GM19468 (cell line): ENCODE data around the gene RASA4.
"Not testable (repeated sequence)": the region's sequence is repeated elsewhere in the genome, so short reads cannot be mapped to it uniquely, and the experiment has no call there.

ENCODE experiments used
- ATAC-seq: cut with Tn5 transposase; IDR thresholded peaks from one replicate; pipeline ENCODE4 v1.9.1; 2021; ENCODE audit warnings: mild to moderate bottlenecking, moderate library complexity, moderate number of reproducible peaks; ENCODE audit not compliant: unreplicated experiment; ENCODE audit errors: extremely low read depth

RASA4 gene

DNA sequence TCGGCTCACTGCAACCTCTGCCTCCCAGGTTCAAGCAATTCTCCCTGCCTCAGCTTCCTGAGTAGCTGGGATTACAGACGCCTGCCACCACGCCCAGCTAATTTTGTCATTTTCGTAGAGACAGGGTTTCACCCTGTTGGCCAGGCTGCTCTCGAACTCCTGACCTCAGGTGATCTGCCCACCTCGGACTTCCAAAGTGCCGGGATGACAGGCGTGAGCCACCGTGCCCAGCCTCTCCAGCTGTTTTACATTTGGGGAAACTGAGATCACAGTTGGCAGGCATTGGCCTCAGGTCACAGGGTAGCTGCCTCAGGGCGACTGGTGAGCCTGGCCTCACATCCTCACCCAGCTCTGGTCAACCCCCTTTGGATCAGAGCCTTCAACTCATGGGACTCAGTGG is 6.8 kb downstream of the RASA4 start:
- not testable (repeated sequence) for ATAC-seq

GRCh38 chr7:102606848-102607247 is 9.7 kb downstream of the RASA4 start:
- ATAC-seq = not testable (repeated sequence)

DNA sequence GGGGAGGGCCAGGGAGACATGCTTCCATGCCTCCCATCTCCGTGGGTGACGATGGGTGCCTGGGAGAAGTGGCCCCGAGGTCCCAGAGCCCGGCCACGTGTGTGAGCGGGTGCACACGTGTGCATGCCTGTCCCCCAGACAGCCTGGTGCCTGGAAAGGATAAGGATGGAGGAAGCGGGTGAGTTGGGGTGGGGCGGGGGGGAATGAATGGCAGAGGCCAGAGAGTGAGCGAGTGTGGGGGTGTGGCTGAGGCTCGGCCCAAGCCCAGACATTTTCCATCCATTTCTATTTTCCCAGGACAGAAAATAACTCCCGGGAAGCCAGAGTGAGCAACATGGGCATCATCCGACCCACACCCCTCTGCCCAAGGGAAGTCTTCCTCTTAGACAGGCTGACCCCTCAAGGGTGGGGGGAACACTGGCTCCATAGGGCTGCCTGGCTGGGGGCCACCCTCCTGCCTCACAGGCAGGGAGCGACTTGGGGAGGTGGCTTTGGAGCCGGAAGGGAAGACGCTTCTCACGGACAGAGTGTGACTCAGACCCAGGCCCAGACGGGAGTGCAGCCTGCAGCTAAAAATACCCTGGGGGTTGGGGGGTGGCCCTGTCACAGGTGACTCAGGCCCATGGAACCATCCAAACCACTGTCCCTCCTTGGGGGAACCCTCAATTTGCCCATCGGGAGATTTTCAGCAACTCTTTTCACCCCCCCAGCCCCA is 12.0 kb downstream of the RASA4 start:
- ATAC-seq = not testable (repeated sequence)

- ATAC-seq = not testable (repeated sequence)
Observed at GRCh38 chr7:102602317-102602716, 14.2 kb downstream of the RASA4 start.

- ATAC-seq = not testable (repeated sequence)
Observed at GRCh38 chr7:102599699-102600098, 16.9 kb downstream of the RASA4 start.

DNA sequence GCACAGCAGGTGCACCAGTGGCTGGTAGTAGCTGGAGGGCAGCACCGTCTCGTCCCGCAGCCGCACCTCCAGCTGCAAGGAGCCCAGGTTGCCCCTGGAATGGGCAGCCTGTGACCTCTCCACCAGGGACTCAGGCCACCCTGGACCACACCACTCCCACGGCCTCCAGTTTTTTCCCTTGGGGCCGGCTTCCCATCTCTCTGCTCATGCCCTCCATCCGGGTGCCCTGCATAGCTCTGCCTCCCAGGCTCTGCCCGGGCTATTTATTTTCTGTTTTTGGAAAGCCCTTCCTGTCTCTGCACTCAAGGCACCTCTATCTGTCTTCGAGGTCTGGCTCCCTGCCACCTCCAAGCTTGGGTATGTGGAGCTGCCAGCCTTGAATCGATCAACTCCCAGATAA is 20.5 kb downstream of the RASA4 start:
- ATAC-seq = not testable (repeated sequence)

DNA sequence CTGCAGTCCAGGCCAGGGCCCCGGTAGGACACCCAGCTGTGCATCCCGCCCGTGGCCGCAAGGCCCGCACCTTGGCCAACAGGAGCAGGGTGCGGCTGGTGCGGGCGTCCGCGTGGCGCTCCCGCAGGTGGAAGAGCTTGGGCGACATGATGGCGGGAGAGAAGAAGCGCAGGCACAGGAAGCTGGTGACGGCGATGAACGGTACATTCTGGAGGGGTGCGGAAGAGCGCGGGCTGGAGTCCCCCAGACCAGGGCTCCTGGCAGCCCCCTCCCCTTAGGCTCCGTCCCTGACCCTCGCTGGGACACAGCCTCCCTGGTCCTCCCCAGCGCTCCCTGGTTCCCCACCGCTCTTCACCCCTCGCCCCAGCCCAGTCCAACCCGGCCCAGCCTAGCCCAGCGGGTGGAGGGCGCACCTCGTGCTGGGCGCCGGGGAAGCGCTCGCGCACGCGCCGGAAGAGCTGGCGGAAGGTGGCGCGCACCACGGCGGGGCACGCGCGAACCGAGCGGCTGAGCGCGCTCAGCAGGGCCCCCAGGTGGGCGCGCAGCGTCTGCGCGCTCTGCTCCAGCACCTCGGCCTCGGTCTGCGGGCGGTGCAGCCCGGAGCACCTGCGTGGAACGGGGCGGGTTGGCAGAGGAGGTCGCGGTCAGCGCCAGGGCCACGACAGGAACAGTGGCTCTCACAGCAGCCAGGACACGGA is 22.8 kb downstream of the RASA4 start:
- ATAC-seq = peak; percentile 63

DNA sequence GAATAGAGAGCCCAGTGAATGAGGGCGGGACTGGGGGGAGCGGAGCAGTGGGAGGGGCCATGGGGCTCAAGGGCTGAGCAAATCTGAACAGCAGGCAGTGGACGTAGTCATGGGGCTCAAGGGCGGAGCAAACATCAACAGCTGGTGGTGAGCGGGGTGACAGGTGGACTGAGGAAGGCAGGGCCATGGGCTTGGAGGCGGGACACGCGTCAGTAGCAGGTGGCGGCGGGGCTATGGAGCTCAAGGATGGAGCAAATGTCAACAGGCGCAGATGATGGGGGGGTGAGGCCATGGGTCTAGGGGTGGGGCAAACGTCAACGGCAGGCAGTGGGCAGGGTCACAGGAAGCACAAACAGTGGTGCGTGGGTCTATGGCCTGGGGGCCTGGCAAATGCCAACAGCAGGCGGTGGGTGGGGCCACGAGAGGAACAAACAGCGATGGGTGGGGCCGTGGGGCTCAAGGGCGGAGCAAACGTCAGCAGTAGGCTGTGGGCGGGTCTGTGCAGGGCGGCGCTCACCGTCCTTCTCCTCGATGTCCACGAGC is 24.0 kb downstream of the RASA4 start:
- ATAC-seq = not testable (repeated sequence)

DNA sequence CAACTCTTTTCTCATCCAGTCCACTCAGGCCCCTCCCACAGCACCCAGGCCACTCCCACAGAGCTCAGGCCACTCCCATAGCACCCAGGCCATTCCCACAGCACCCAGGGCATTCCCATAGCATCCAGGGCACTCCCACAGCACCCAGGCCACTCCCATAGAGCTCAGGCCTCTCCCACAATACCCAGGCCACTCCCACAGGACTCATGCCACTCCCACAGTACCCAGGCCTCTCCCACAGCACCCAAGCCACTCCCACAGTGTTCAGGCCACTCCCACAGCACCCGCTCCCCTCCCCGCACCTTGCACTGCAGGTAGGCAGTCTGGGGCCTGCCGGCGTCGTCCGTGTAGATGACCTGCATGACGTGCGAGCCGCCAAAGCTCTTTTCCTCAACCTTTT is 26.7 kb downstream of the RASA4 start:
- ATAC-seq = not testable (repeated sequence)

DNA sequence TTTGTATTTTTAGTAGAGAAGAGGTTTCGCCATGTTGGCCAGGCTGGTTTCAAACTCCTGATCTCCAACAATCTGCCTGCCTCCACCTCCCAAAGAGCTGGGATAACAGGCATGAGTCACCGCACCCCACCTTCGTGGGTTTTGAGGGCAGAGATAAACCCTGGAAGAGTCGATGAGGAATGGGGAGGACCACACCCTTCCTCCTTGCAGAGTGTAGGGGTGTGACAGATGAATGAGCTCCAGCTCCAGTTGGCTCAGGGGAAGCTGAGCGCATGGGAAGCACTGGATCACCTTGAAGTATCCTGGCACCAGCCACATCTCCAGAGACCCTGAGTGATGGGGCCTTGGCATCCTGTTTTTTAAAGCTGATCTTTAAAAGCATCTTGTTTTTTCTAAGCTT is 33.1 kb downstream of the RASA4 start:
- ATAC-seq = not testable (repeated sequence)

- not testable (repeated sequence) for ATAC-seq
Observed at GRCh38 chr7:102581722-102582121, 34.8 kb downstream of the RASA4 start.

DNA sequence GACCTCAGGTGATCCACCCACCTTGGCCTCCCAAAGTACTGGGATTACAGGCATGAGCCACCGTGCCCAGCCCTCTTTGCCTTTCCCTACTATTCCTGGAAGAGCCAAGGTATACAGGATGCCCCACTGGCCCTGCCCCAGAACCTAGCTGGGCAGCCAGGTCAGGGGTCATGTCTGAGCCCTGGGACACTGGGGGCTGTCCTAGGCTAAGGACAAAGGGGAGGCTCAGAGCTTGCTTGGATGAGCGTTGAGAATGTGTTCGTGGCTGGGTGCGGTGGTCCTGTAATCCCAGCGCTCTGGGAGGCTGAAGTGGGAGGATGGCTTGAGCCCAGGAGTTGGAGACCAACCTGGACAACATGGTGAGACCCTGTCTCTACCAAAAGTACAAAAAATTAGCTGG is 38.1 kb downstream of the RASA4 start:
- ATAC-seq = not testable (repeated sequence)

DNA sequence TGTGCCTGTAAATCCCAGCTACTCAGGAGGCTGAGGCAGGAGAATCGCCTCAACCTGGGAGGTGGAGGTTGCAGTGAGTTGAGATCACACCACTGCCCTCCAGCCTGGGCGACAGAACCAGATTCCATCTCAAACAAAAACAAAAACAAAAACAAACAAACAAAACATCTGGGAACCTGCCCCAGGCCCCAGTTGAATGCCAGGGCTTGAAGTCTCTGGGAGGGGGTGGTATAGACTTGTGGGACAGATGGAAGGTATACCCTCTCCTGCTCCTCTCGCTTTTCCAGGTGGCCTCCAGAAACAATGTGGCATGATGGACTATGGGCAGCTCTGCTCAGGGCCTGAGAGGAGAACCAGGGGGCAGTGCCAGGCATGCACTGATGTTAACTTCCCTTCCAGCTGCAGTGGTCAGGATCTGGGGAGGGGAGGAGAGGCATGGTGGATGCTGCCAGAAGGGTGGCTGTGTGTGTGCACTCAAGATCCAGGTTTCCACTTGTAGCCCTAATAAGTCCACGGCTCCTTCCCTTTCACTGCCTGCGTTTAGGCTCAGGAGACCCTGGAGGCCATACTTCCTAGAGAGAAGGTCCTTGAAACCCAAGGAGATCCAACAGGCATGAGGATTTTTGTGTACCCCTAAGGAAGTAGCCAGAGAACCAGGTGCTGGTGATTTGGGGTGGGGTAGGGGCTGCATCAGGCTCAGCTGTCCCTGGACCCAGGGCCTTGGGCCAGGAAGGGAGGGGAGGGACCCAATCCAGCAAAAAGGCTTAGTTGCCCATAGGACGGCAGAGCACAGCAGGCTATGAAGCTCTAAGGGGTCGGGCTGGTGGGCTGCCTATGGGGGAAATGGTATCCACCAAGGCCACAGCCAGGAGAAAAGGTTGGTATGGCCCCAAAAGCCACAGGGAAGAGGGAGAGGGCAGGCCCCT is 39.0 kb downstream of the RASA4 start:
- ATAC-seq = not testable (repeated sequence)

- not testable (repeated sequence) for ATAC-seq
Observed at GRCh38 chr7:102576363-102576762, 40.2 kb downstream of the RASA4 start.

- not testable (repeated sequence) for ATAC-seq
Observed at GRCh38 chr7:102574607-102575006, 41.9 kb downstream of the RASA4 start.

GRCh38 chr7:102572261-102573239 is 44.0 kb downstream of the RASA4 start, which contains the start of gene POLR2J3:
Gene POLR2J3, minus strand, starts transcription at chr7:102572583. Its CDS starts 62 bp downstream, at chr7:102572521.
- peak; percentile 91 for ATAC-seq

- not testable (repeated sequence) for ATAC-seq
Observed at GRCh38 chr7:102568620-102569019, 47.9 kb downstream of the RASA4 start.

DNA sequence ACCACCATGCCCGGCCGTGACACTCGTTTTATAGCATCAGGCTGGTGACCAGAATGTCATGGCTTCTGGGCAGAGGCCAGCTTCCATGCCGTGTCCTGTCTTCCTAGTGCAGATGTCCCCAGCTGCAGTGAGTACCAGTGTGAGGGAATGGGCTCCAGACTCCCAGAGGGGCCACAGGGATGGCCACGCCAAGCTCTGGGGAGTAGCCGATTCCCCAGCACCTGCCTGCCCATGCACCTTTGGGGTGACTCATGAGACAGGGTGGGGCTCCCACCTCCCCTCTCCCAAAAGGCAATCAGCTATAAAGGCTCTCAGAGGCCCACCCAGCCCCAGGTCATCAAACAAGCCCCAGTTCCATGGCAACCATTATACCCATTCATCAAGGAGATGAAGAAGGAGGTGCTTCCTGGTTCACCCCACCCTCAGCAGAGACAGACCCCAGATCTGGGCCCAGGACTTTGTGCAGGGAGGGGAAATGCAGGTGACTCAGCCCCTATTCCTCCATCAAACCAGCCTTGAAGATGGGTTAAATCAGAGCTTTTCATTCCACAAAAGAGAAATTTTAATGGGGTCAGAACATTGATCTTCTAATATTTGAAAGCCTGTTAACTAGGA is 65.6 kb downstream of the RASA4 start, which contains the start of gene SPDYE2:
Gene SPDYE2 (plus strand): TSS at position 419 of the 615 bp plus-strand sequence. CDS start 2,030 bp downstream, outside the sequence.
- ATAC-seq = not testable (repeated sequence)
